HG03159 (cell line): ENCODE data around the gene KLF6.

Experiments
- ATAC-seq: cut with Tn5 transposase; IDR thresholded peaks from one replicate; pipeline ENCODE4 v1.9.1; 2021; ENCODE audit warnings: mild to moderate bottlenecking, moderate library complexity; ENCODE audit not compliant: unreplicated experiment

The KLF6 gene

DNA sequence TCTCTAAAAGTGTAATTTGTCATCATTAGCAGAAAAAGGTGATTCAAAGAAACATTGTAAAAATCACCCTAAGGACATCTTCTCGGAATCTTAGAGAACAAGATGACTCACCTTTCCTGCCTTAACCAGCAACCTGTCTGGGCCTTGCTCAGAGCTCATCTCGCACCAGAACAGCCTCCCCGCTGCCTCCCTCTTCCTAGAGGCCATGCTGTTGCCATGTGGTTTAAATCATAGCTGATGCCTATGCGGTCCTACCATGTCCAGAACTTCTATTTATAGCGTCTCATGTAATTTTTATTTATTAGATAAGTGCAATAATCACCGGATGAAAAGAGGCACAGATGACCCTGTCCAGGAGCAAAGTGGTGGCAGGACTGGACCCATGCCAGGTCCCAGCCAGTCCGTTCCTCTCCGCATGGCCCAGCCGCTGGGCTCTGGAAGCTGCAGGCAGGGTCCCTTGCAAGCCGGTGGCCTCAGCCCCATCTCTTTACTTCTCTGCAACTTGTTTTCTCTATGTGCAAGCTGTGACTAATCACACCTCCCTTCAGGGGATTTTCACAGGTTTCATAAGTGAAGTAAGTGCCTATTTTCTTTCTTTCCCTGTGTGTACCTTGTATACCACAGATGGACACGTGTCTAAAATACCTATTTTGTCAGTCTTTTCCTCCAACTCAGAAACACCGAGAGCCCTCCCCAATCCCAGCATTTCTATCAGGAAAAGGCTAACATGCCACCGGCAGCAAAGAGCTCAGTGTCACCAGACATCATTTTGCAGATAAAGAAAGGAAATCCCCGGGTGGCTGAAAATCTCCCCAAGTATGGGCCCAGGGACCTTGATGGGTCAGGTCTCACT, 27.1 kb downstream of the KLF6 start:
- peak; percentile 80 for ATAC-seq

DNA sequence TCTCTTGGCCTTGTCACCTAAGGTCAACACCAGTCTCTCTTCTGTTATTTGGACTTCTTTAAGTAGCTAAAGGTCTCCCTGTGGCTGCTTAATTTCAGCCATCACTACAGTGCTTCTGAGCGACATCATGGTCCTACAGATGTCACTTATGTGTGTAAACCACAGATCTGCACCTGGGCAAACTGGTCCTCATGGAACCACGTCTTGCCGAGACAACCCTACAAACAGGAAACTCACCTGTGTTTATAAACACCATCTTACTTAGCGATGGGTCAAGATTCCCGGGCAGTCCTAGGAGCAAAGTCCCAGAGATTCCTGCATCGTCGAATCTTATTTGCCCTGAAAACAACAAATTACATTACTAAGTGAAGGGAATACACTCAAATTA, 27.8 kb downstream of the KLF6 start:
- no peak for ATAC-seq

DNA sequence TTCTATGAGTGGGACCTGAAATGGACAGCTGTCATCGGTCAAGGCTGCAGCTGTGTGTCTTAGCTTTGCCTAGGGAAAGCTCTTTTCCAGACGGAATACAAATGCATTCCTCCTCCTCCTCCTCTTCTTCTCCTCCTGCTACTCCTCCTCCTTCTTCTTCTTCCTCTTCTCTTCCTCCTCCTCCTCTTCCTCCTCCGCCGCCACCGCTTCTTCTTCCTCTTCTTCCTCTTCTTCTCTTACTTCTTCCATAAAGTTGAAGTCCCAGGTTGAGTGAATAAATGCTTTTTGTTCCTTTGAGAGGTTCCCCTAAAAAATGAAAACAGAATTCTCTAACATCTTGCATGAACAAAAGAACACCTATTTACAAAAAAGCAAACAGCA, 28.7 kb downstream of the KLF6 start:
- ATAC-seq = no peak

DNA sequence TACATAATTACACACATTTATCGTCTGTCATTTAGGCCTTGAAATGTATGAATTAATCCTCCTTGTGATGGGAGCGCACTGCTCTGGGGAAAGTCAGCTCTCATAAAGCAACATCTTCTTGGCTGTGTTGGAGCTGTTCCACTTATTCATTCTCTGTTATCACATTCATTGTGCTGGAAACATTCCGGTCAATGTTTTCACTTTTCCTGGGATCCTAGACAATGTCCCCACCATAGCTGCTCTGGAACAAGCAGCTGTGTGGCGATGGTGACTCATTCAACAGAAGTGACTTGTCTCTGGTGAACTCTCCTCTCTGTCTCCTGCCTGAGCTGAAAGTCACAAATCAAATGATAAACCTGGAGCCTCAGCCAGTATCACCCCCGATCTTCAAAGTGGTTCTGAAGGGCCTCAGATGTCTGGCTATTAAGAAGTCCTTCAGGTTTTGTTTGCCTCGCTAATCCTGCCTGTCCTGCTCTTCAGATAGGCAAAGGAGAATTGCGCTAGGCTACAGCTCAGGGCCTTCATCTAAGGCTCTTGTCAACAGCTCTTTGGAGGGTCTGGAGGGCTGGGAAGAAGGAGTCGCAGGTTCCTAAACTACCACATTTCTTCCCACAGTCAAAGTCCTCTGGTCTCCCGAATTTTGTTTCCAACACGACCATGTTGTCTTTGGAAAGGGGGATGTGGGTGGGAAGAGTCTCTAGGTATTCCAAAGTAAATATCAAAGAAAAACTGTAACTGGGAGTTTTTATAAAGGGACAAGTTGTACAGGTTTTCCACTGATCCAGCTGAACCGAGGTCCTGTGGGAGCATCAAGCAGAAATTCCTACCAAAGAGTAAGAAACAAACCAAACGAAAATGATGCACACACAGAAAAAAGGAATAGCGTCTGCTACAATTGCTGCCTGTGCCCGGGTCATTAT, 29.3 kb downstream of the KLF6 start:
- no peak for ATAC-seq

DNA sequence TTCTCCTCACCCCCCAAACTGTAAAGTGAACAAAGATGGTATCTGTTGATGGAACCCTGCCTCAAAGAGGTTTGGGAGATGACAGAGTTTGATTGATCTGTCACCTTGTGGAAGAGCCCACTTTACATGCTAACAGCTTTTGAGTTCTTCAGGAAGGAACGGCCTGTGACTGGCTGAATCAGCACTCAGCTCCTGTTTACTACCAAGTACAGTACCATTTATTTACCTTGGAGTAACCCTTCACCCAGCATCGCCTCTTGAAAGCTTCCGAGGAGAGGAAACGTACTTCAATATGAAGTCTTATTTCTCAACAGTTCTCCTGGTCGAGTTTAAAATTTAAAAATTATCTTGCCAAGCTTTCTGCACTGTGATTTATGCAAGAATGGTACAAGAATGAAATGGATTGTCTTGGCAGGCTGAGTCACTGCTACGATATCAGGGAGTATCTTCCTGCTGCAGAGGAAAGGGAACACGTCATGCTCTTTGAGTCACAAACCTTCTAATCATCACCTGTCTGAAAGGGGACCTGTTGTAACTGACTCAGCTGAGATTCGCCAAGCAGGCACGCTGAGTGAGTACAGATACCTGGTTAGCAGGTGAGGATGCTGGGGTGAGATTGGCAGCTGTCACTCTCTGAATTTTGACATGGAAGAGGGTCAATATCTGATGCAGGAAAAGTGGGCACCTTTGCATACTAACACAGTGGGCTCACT, 30.1 kb downstream of the KLF6 start:
- no peak for ATAC-seq

DNA sequence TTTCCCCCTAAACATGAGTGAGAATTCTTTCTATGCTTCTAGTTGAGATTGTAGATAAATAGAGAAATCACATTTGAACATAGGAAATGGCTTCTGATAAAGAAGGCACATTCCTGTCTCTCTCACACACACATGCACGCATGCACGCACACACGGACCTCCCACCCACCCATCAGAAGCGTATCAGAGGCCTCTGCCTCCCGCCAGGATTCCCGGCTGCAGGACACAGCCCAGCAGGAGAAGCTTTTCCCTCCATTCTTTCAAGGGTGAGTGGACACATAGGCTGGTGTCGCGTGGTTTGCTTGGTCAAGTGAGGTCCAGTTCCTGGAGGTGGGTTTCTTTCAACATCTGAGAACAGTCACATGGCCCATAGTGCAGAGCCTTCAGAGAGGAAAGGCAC, 34.2 kb downstream of the KLF6 start:
- ATAC-seq = no peak

DNA sequence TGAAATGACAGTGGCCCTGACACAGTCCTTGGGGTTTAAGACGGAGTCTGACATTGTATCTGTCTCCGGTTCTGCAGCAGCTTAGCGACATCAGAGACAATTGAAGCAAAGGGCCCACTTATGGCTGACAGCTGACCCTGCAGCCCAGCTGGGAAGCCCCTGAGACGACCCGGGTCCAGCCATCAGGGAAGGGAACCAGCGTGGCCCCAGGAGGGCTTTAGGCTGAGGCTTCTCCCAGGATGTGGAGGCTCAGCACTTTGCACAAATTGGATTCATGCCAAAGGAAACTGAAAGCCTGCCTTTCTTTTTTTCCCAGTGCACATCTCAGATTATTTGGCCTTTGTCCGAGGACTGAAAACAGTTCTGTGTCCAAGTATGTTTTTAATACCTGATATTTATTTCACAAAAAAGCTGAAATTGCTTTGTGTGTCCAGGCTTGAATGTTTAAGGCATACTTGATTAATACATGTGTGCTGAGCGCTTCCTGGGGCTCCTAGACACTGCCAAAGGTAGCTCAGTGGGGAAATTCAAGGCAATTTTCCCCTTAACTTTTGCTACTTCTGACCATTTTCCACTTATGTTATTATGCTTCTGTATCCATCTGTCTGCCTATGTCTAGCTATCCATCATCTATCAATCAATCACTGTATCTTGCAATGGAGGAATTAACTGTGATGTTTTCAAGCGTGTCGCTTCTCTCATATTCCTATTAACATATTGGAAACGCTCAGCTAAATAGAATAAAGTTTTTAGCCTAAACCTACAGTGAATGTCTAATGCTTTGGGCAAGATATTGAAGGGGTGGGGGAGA, 34.8 kb downstream of the KLF6 start:
- no peak for ATAC-seq

DNA sequence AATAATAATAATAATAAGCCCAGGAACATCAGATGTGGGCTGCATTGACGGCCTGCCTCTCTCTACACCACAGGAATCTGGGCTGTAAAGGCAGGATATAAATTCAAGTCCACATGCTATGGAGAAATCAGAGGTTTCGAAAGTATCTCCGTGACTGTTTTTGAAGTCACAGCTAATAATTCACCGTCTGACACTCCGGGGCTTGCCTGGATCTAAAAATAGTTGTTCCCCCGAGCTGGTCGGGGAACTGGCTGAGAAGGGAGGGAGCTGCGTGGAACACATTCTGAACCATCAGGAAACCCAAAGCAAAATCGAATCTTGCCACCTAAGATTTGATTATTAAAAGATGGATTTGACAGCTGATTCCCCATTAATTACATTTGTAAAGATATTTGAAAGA, 35.4 kb downstream of the KLF6 start:
- no peak for ATAC-seq

DNA sequence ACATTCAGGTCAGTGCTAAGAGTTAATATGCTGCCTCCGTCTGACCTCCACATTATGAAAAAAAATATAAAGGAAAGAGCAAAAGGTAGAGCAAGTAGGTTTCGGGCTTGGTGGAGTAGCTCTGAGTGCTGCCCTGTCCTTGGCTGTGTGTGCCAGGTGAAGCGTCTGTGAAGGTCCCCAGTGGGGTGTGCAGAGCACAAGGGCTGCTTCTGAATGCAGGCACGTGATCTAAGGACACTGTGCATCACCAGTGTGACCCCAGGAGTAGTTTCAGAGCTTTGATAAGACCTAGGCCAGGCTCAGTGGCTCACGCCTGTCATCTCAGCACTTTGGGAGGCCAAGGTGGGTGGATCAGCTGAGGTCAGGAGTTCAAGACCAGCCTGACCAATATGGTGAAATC, 36.0 kb downstream of the KLF6 start:
- ATAC-seq = no peak

DNA sequence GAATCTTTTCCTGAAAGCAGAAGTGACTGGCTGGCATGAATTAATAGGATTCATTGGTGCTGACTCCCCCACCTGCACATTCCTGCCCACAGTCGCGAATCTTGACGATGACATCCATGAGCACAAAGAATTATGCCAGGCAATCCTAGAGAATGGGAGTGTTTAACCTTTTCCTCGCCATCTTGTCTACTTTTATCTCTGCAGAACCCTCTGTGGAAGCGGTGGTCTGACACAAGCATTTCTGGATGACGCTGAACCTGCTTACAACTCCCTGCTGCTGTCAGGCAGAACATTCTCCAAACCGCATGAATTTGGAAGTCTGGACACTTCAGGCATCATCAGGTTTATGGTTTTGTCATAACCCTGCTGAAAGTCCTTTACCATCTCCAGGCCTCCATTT, 36.5 kb downstream of the KLF6 start:
- no peak for ATAC-seq

DNA sequence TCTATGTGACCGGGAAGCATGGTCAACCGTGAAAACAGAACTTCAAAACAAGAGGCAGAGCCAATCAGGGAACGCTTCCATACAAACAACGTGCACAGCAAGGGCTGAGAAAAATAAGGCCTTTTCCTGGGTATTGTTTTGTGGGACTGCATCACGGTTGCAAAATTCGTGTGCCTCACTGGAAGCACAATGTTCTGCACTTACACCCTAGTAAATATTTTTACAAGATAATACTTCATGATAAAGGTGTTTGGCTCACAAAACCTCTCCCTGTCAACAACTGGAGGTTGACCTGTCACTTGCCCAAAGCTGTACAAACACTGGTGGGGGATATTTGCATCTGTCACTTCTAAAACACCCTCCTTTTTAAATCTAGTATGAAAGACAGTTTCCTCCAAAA, 37.0 kb downstream of the KLF6 start:
- ATAC-seq = no peak

DNA sequence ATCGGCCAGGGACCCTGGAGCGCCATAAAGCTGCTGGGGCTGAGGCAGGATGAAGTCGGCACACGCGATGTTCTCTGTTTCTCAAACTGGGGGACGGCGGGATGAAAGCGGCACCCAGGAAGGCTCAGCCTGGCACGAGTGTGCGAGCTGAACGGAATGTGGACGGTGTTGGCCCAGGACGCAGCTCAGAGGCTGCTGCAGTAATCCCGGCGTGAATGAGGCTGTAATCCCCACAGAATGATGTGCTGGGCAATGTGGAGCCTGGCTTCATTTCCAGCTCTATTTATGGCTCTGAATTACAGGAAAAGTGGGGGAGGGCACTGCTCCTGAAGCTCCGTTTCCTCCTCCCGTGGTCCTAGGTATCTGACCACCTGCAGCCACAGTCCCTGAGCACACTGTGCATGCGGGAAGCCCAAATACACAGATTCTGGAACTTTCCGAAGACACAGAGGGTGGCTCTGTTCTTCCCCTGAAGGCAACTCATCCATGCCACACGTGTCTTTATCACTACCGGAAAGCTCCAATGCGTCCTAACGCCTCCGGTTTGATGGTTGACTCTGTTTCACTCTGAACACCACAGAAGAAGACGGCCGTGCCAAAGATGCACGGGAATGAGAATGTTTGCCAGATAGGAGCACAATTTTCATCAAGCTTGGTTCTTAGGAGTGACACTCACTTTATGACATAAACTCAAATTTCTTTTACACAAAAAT, 37.6 kb downstream of the KLF6 start:
- ATAC-seq = no peak

DNA sequence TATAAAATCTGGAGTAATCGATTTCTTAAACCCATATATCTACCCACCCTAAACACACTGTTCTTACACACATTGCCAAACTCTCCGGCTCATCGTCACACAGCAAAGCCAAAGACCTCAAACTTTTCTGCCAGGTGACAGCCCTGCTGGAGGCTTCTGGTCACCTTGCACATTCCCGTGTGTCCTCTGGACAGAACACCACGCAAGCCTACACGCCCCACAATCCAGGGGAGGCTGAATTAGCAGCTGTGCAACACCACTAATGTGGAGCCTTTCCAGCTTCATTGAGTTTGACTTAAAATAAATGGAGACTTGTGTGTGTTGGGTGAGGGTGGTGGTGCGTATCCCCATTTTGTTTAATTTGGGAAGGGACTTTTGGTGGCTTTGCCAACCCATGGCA, 38.4 kb downstream of the KLF6 start:
- no peak for ATAC-seq

DNA sequence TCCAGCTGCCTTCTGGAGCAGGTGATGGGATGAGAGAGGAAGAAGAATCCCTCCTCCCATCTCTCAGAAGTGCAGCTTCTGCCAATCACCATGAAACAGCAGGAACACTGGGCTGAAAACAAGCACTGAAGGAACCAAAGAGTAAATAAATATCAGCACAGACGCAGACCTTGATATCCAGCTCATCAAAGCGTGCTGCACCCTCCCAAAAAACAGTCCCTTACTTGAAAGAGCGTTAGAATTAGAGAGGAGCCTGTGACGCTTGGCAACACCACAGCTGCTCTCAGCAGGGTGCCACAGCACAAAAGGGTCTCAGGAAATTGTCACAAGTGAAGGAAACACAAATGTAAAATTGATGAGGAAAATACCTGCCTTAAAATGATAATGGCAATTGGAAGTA, 39.5 kb downstream of the KLF6 start:
- ATAC-seq = no peak

DNA sequence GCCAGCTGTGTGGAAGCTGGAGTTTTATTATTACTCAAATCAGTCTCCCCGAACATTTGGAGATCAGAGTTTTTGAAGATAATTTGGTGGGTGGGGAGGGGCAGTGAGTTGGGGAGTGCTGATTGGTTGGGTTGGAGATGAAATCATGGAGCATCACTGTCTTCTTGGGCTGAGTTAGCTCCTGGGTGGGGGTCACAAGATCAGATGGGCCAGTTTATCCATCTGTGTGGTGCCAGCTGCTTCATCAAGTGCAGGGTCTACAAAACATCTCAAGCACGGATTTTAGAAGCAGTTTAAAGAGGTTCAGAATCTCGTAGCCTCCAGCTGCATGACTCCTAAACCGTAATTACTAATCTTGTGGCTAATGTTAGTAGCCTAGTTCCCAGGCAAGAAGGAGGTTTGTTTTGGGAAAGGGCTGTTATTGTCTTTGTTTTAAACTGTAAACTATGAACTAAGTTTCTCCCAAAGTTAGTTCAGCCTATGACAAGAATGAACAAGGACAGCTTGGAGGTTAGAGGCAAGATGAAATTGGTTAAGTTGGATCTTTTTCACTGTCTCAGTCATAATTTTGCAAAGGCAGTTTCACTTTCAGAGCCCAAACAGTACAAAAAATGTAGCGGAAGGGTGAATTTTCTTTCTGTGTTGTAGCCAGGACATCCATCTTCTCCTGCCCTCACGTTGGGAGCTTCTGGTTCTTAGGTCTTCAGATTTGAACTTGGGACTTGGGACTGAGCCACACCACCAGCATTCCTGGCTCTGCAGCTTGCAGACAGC, 43.1 kb downstream of the KLF6 start:
- no peak for ATAC-seq

DNA sequence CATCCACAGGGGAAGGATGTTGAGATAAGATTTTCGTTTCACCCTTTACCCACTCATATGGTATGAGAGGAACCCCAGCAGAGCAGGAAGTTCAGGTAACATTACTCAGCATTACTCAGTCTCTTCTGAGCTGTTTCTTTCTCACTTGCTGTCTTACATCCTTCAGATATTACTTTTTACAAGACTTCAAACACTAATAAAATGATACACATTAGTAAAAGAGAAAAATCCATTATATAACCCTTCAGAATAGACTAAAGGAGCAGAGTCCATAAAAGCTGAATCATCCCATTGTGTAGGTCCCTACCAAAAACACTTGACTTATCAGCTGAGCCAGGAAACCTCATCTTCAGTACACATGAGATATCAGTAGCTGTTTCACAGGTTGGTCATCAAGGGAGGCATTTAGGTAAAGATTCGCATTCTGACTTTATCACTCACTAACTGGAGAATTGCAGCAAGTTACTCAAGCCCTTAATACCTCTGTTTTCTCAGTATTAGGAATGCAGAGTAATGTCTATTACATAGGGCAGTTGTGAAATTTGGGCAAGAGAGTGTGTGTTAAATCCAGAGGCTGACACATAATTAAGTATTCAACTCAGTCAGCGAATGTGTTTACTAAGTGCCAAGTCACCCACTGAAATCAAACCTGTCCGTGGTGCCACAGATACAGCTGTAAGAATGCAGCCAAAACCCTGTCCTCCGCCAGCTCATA, 44.7 kb downstream of the KLF6 start:
- ATAC-seq = no peak

DNA sequence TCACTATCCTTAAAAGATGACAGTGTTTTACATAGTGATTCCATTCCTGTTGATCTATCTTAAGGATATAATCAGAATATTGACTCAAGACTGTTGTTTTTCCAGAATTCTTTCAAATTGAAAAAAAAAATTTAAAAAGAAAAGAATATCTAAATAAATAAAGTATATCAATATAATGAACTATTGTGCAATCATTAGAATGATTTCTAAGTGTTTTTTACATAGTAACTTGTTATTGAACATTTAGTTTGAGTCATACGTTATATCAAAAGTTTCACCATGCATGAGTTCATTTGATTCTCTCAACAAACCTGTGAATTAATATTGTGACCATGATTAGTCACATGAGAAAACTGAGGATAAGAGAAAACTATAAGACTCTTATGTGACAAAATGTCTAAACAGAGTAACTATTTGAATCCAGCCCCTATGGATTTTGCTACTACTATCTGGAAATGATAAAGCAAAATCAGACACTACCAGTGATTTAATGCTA, 46.1 kb downstream of the KLF6 start:
- ATAC-seq = no peak

DNA sequence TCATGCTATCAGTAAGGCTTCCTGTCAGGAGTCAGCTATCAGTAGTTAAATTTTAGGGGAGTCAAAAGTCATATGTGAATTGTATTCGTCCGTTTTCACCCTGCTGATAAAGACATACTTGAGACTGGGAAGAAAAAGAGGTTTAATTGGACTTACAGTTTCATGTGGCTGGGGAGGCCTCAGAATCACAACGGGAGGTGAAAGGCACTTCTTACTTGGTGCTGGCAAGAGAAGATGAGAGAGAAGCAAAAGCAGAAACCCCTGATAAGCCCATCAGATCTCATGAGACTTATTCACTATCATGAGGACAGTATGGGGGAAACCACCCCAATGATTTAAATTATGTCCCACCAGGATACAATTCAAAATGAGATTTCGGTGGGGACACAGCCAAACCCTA, 47.1 kb downstream of the KLF6 start:
- no peak for ATAC-seq
